ENCODE measurements around the gene GPR158.

Gene GPR158

GRCh38 chr10:25177093-25177753 lies 2.4 kb downstream of the GPR158 start:
- no peak overlapping the region for H3K27ac ChIP-seq (replicated peaks)
- DNase-seq (ENCODE audit: low read depth in 1 of 2, low spot score in 1 of 2) = no peak
- peaks cover 16% of the 10 kb centered on the region for H3K27me3 ChIP-seq (ENCODE audit: insufficient read depth, poor library complexity, severe bottlenecking)
- no peak overlapping the region for H3K4me3 ChIP-seq (replicated peaks; ENCODE audit: insufficient read depth, low read length)
- TF ChIP-seq REST (IDR thresholded peaks at IDR 0.05; ENCODE audit: insufficient replicate concordance, low read depth) (no peak), CTCF (IDR thresholded peaks at IDR 0.05; ENCODE audit: insufficient read depth, low read length) (no peak), GABPA (IDR thresholded peaks at IDR 0.05; ENCODE audit: low read depth) (no peak), POLR2AphosphoS5 (IDR thresholded peaks at IDR 0.05; ENCODE audit: low read depth) (no peak), SPI1 (IDR thresholded peaks at IDR 0.05; ENCODE audit: borderline replicate concordance, low read depth) (no peak)

- TF ChIP-seq GABPA (IDR thresholded peaks at IDR 0.05; ENCODE audit: low read depth) (no peak), SPI1 (IDR thresholded peaks at IDR 0.05; ENCODE audit: borderline replicate concordance, low read depth) (no peak), REST (IDR thresholded peaks at IDR 0.05; ENCODE audit: insufficient replicate concordance, low read depth) (no peak), POLR2AphosphoS5 (IDR thresholded peaks at IDR 0.05; ENCODE audit: low read depth) (no peak), CTCF (IDR thresholded peaks at IDR 0.05; ENCODE audit: insufficient read depth, low read length) (no peak)
- no peak overlapping the region for H3K27ac ChIP-seq (replicated peaks)
- no peak for DNase-seq (ENCODE audit: low read depth in 1 of 2, low spot score in 1 of 2)
- H3K4me3 ChIP-seq (replicated peaks; ENCODE audit: insufficient read depth, low read length) = no peak overlapping the region
- H3K27me3 ChIP-seq (ENCODE audit: insufficient read depth, poor library complexity, severe bottlenecking) = peaks cover 16% of the 10 kb centered on the region
Measured at GRCh38 chr10:25177754-25178135, 2.9 kb downstream of the GPR158 start.

- H3K27ac ChIP-seq (replicated peaks) = no peak overlapping the region
- no peak for DNase-seq (ENCODE audit: low read depth in 1 of 2, low spot score in 1 of 2)
- H3K27me3 ChIP-seq (ENCODE audit: insufficient read depth, poor library complexity, severe bottlenecking) = peaks cover 16% of the 10 kb centered on the region
- TF ChIP-seq POLR2AphosphoS5 (IDR thresholded peaks at IDR 0.05; ENCODE audit: low read depth) = no peak
- no peak overlapping the region for H3K4me3 ChIP-seq (replicated peaks; ENCODE audit: insufficient read depth, low read length)
Measured at GRCh38 chr10:25178411-25178810, 3.6 kb downstream of the GPR158 start.

GRCh38 chr10:25180801-25181200 lies 6.0 kb downstream of the GPR158 start:
- TF ChIP-seq GABPA (IDR thresholded peaks at IDR 0.05; ENCODE audit: low read depth) (no peak), CTCF (IDR thresholded peaks at IDR 0.05; ENCODE audit: insufficient read depth, low read length) (no peak), POLR2AphosphoS5 (IDR thresholded peaks at IDR 0.05; ENCODE audit: low read depth) (no peak), REST (IDR thresholded peaks at IDR 0.05; ENCODE audit: insufficient replicate concordance, low read depth) (no peak), SPI1 (IDR thresholded peaks at IDR 0.05; ENCODE audit: borderline replicate concordance, low read depth) (no peak)
- H3K27me3 ChIP-seq (ENCODE audit: insufficient read depth, poor library complexity, severe bottlenecking) = peaks cover 5% of the 10 kb centered on the region
- no peak for DNase-seq (ENCODE audit: low read depth in 1 of 2, low spot score in 1 of 2)

More at GRCh38 chr10:25180801-25181200, 6.0 kb downstream of the GPR158 start:
- Histone ChIP-seq H3K27ac (replicated peaks) (no peak overlapping the region), H3K4me3 (replicated peaks; ENCODE audit: insufficient read depth, low read length) (no peak overlapping the region)

All from HL-60 (cell line).